RWPE1 (cell line): ENCODE measurements around the gene CCDC124.
"Not testable (repeated sequence)": the region's sequence is repeated elsewhere in the genome, so short reads cannot be mapped to it uniquely, and the experiment has no call there.

Experiments used
- CTCF ChIA-PET: fragments of 350-600 bp; sonication (Branson Sonifier 250); formaldehyde crosslinking; extraction: SDS; loops from one replicate; lab custom pipeline; 2021; lab: Yijun Ruan, JAX
- POLR2A ChIA-PET: fragments of 400-600 bp; formaldehyde crosslinking; extraction: SDS; loops from one replicate; lab custom pipeline; 2020; ENCODE audit warnings: antibody characterized with exemption; ENCODE audit not compliant: low non-redundant PET; lab: Yijun Ruan, JAX
- DNase-seq: peaks from one replicate; pipeline ENCODE4 v3.0.0; 2012; ENCODE audit warnings: low spot score
- H3K27ac ChIP-seq: fragments of 450-650 bp; 2 replicates; pipeline ENCODE4 v1.5.1; 2017
- CTCF ChIP-seq: fragments of 450-650 bp; conservative IDR thresholded peaks from 2 replicates; pipeline ENCODE4 v1.5.1; 2017; ENCODE audit warnings: low read depth, mild to moderate bottlenecking

Gene CCDC124, protein sequence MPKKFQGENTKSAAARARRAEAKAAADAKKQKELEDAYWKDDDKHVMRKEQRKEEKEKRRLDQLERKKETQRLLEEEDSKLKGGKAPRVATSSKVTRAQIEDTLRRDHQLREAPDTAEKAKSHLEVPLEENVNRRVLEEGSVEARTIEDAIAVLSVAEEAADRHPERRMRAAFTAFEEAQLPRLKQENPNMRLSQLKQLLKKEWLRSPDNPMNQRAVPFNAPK

GRCh38 chr19:17932485-17933338 is at the start of gene CCDC124:
CCDC124 (plus strand) TSS chr19:17933015; CDS start chr19:17936421, 3,406 bp downstream.
- H3K27ac ChIP-seq = peak within 1 kb of the TSS; percentile 84
- ChIA-PET CTCF (interaction anchor here (0.5 to 5.1 kb wide), 19 partner anchors 15 to 1209 kb away, joined by 3 to 87 read pairs (median 4); partner anchors contain the start of genes RPL18A and SLC5A5), POLR2A (interaction anchor here (0.5 to 1.4 kb wide), 6 partner anchors 20 to 467 kb away, joined by 3 to 21 read pairs (median 10); partner anchors contain the start of gene RPL18A)
- DNase-seq = peak; percentile 91
- peak; percentile 98 for TF ChIP-seq CTCF

GRCh38 chr19:17883627-17884410 is 49.0 kb upstream of the CCDC124 start:
- POLR2A ChIA-PET = interaction anchor here (0.5 kb wide), 1 partner anchor 11 kb away, joined by 3 read pairs; no protein-coding TSS in a partner anchor
- no peak for DNase-seq

DNA sequence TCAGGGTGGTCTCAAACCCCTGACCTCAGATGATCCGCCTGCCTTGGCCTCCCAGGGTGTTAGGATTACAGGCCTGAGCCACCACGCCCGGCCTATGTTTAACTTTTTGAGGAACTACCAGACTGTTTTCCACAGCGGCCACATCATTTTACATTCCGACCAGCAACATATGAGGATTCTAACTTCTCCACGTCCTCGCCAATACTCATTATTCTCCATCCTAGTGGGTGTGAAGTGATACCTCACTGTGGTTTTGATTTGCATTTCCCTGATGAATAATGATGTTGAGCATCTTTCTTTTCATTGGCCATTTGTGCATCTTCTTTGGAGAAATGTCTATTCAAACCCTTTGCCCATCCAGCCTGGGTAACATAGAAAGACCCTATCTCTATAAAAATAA is 46.3 kb upstream of the CCDC124 start:
- ChIA-PET POLR2A (interaction anchor here (0.6 kb wide), 1 partner anchor 13 kb away, joined by 3 read pairs; no protein-coding TSS in a partner anchor), CTCF (no interaction called here)
- H3K27ac ChIP-seq = no peak overlapping the region
- TF ChIP-seq CTCF = no peak
- DNase-seq = no peak

More at GRCh38 chr19:17883627-17884410, 49.0 kb upstream of the CCDC124 start:
- no peak overlapping the region for H3K27ac ChIP-seq
- CTCF ChIA-PET = interaction anchor here (0.7 to 0.9 kb wide), 2 partner anchors 14 to 205 kb away, joined by 3 to 7 read pairs; no protein-coding TSS in a partner anchor
- TF ChIP-seq CTCF = no peak

- DNase-seq, H3K27ac ChIP-seq, CTCF ChIA-PET, POLR2A ChIA-PET: not testable (repeated sequence)
Measured at GRCh38 chr19:17887221-17887620, 45.6 kb upstream of the CCDC124 start.

DNA sequence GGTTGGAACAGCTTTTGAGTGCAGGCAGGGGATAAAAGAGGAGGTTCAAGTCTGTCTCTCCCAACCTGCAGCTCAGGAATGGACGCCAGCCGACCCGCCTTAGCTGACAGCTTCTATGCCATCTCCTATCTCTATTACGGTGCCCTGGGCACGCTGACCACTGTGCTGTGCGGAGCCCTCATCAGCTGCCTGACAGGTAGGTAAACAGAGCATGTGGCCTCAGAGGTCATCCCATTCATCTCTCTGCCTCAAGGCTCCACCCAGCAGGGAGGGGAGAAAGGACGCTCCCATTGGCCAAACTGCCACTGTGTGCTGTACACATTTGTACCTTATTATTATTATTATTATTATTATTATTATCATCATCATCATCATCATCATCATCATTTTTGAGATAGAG is 44.6 kb upstream of the CCDC124 start:
- ChIA-PET POLR2A (no interaction called here), CTCF (no interaction called here)
- H3K27ac ChIP-seq = no peak overlapping the region
- DNase-seq = no peak
- TF ChIP-seq CTCF = no peak

- POLR2A ChIA-PET = no interaction called here
- DNase-seq = peak; percentile 67
- no peak overlapping the region for H3K27ac ChIP-seq
- CTCF ChIA-PET = interaction anchor here (0.6 to 1.1 kb wide), 2 partner anchors 26 to 159 kb away, joined by 3 to 7 read pairs; no protein-coding TSS in a partner anchor
- no peak for TF ChIP-seq CTCF
Measured at GRCh38 chr19:17889609-17890214, 43.1 kb upstream of the CCDC124 start.
